ENCODE data around the gene PARN. TPM values are rescaled to one million over a fixed set of nuclear protein-coding genes. Genes with fewer than 3 reads are reported as not detected.

The PARN gene
- total RNA-seq, 1 experiment from 2014 or later = 56.2 TPM

- Histone ChIP-seq H2AFZ (ENCODE audit: low read length) (no peak overlapping the region), H3K23me2 (ENCODE audit: insufficient read length, low read depth, low read length, poor library complexity, severe bottlenecking) (peaks cover 17% of the 10 kb centered on the region), H3K4me1 (ENCODE audit: insufficient read depth, low read length) (no peaks in the 10 kb centered on the region), H3K79me2 (ENCODE audit: insufficient read depth, low read length) (peaks cover 4% of the 10 kb centered on the region; the same call in 1 of the 2 replicates), H2BK12ac (ENCODE audit: insufficient read length, low read depth, low read length) (no peak overlapping the region), H2AK5ac (ENCODE audit: insufficient read length, low read length) (no peak overlapping the region), H2BK20ac (ENCODE audit: low read depth, low read length, poor library complexity, severe bottlenecking) (no peak overlapping the region), H3K27ac (ENCODE audit: insufficient read length, low read depth, low read length) (no peak overlapping the region), H3K56ac (ENCODE audit: insufficient read length, low read depth, low read length) (no peak overlapping the region), H4K5ac (ENCODE audit: insufficient read length, low read depth, low read length) (no peak overlapping the region), H3K79me1 (ENCODE audit: insufficient read depth, low read depth, low read length, poor library complexity, severe bottlenecking) (no peaks in the 10 kb centered on the region), H3K27me3 (ENCODE audit: insufficient read depth, low read length) (no peaks in the 10 kb centered on the region), H2BK120ac (ENCODE audit: low read depth, low read length, poor library complexity, severe bottlenecking) (no peak overlapping the region), H4K91ac (ENCODE audit: insufficient read length, low read depth, low read length) (no peak overlapping the region), H3K23ac (ENCODE audit: insufficient read length, low read depth, low read length) (no peak overlapping the region), H3K9me3 (ENCODE audit: control insufficient read depth, low read depth, low read length) (no peaks in the 10 kb centered on the region), H4K20me1 (ENCODE audit: control insufficient read depth, insufficient read depth, insufficient read length) (no peaks in the 10 kb centered on the region), H3K4me2 (ENCODE audit: insufficient read depth, insufficient read length, low read length) (peak overlapping the region; percentile 91), H3K18ac (ENCODE audit: insufficient read length, low read depth, low read length) (peak overlapping the region; percentile 95), H2BK15ac (ENCODE audit: low read depth, low read length) (no peak overlapping the region), H3K14ac (ENCODE audit: insufficient read depth, low read length) (peak overlapping the region; percentile 98; the same call in 1 of the 2 replicates), H4K8ac (replicated peaks; ENCODE audit: insufficient read length, low read depth, low read length) (no peak overlapping the region), H3T11ph (ENCODE audit: low read length) (no peak overlapping the region), H2BK5ac (ENCODE audit: insufficient read length, low read length) (no peak overlapping the region), H3K9ac (ENCODE audit: extremely low read depth, insufficient read length, low read length) (peak overlapping the region; percentile 91), H3K4ac (ENCODE audit: low read depth, low read length) (no peak overlapping the region)
- H3K27me3 Mint-ChIP-seq (ENCODE audit: low read depth) = no peaks in the 10 kb centered on the region
- WGBS (ENCODE audit: extremely low coverage, insufficient read length, low lambda C conversion rate) = no CpG with 5 or more reads among the region's 12 CpGs
- H3K27ac Mint-ChIP-seq = peak overlapping the region; percentile 97 to 99 (median 99)
- peak overlapping the region; percentile 93 to 95 for H3K4me3 Mint-ChIP-seq
- TF ChIP-seq CTCF (conservative IDR thresholded peaks at IDR 0.05) = no peak
- H3K36me3 Mint-ChIP-seq (ENCODE audit: insufficient read depth in 1 of 3, low read depth in 3 of 3) = peaks cover 16 to 45% (median 44%) of the 10 kb centered on the region in 3 experiments; a peak in 6 of 7 replicates
- no peak for DNase-seq
- peaks cover 11 to 20% of the 10 kb centered on the region in 2 experiments for H3K4me1 Mint-ChIP-seq
- H3K9me3 Mint-ChIP-seq = no peaks in the 10 kb centered on the region
Observed at GRCh38 chr16:14628806-14629611, 1.1 kb downstream of the PARN start.
